ENCODE data around the gene DMP1. TPM values are rescaled to one million over a fixed set of nuclear protein-coding genes. Genes with fewer than 3 reads are reported as not detected.

DMP1 gene
- total and polyA plus RNA-seq, 2 of the 8 experiments (the other 6 are each of a cell fraction or from before 2014, with no cell fraction given): 0.05 to 0.17 TPM

GRCh38 chr4:87624698-87625097 lies 25.4 kb upstream of the DMP1 start:
- H3K79me2 ChIP-seq (ENCODE audit: control insufficient read depth in 1 of 2, insufficient read depth in 2 of 2, low read length in 2 of 2): no peaks in the 10 kb centered on the region
- TF ChIP-seq SIRT6 (IDR thresholded peaks at IDR 0.05; ENCODE audit: low read length) (no peak), CREB1 (IDR thresholded peaks at IDR 0.05) (no peak), SIN3A (conservative IDR thresholded peaks at IDR 0.05 in 1 of 2, IDR thresholded peaks at IDR 0.05 in 1 of 2; ENCODE audit: low read depth in 1 of 2, low read length in 2 of 2) (no peak), TBP (IDR thresholded peaks at IDR 0.05; ENCODE audit: low read depth, low read length) (no peak), CTCF (IDR thresholded peaks at IDR 0.05; ENCODE audit: control extremely low read depth in 1 of 3, insufficient read depth in 1 of 3, low read depth in 1 of 3, low read length in 3 of 3) (no peak), RFX5 (IDR thresholded peaks at IDR 0.05; ENCODE audit: borderline replicate concordance, low read depth, low read length) (no peak), NRF1 (IDR thresholded peaks at IDR 0.05; ENCODE audit: low read depth, low read length) (no peak), GTF2F1 (IDR thresholded peaks at IDR 0.05; ENCODE audit: borderline replicate concordance, low read depth, low read length) (no peak)
- H3K27me3 ChIP-seq (replicated peaks in 1 of 4; ENCODE audit: control insufficient read depth in 3 of 4, extremely low read depth in 1 of 4, insufficient read depth in 3 of 4, low read length in 3 of 4): no peaks in the 10 kb centered on the region
- CTCF ChIA-PET (ENCODE audit: partially characterized antibody): interaction anchor here (0.5 to 1.8 kb wide), 8 partner anchors 12 to 215 kb away, joined by 3 to 6 read pairs (median 3); no protein-coding TSS in a partner anchor
- no peak overlapping the region for H2AFZ ChIP-seq (ENCODE audit: low read length)
- H4K8ac ChIP-seq (ENCODE audit: extremely low read depth, insufficient read depth, low read length): no peak overlapping the region
- H2AK5ac ChIP-seq (ENCODE audit: low read depth, low read length): no peak overlapping the region
- H3K79me1 ChIP-seq (ENCODE audit: low read depth, low read length): no peaks in the 10 kb centered on the region
- POLR2A ChIA-PET (ENCODE audit: partially characterized antibody): no interaction called here
- 85% methylated on average over 2 of the region's 2 CpGs; no CpG with 5 or more reads in 1 of the 2 experiments for WGBS, 2 experiments (ENCODE audit: extremely low coverage in 1 of 2, insufficient coverage in 1 of 2, insufficient read length in 1 of 2, insufficient replicate concordance in 2 of 2, low coverage in 1 of 2, low lambda C conversion rate in 2 of 2, missing lambda C conversion rate in 1 of 2)
- no peak overlapping the region for H2BK20ac ChIP-seq (ENCODE audit: low read length)
- no peak overlapping the region for H3K56ac ChIP-seq (replicated peaks; ENCODE audit: insufficient read length, low read depth, low read length)
- no peaks in the 10 kb centered on the region for H3K23me2 ChIP-seq (ENCODE audit: low read depth, low read length)
- H3K36me3 ChIP-seq (ENCODE audit: control insufficient read depth in 2 of 4, insufficient read depth in 4 of 4, low read length in 3 of 4): no peaks in the 10 kb centered on the region
- no peak overlapping the region for H2BK120ac ChIP-seq (replicated peaks; ENCODE audit: low read depth, low read length)
- no peak overlapping the region for H3K4ac ChIP-seq (replicated peaks; ENCODE audit: insufficient read length, low read depth, low read length)
- H3K27ac ChIP-seq (ENCODE audit: low read depth, low read length): no peak overlapping the region
- H3K4me1 ChIP-seq (replicated peaks in 1 of 4; ENCODE audit: control insufficient read depth in 3 of 4, insufficient read depth in 4 of 4, low read length in 3 of 4): no peaks in the 10 kb centered on the region; a peak in 1 of 7 replicates
- H3K9ac ChIP-seq (replicated peaks in 1 of 4; ENCODE audit: extremely low read depth in 1 of 4, low read depth in 3 of 4, low read length in 3 of 4): no peak overlapping the region
- no peak overlapping the region for H2BK12ac ChIP-seq (ENCODE audit: low read depth, low read length)
- no peak overlapping the region for H2BK5ac ChIP-seq (ENCODE audit: low read depth, low read length)
- FAIRE-seq (no peak), DNase-seq (ENCODE audit: low read depth in 1 of 2, low spot score in 2 of 2) (no peak)
- no peak overlapping the region for H3K4me3 ChIP-seq (ENCODE audit: extremely low read depth in 1 of 4, insufficient read depth in 2 of 4, low read depth in 3 of 4, low read length in 4 of 4)
- H4K20me1 ChIP-seq (replicated peaks in 1 of 2; ENCODE audit: control insufficient read depth in 1 of 2, insufficient read depth in 2 of 2, low read length in 2 of 2): no peaks in the 10 kb centered on the region
- H3K4me2 ChIP-seq (ENCODE audit: insufficient read depth in 1 of 2, low read depth in 2 of 2, low read length in 2 of 2): no peak overlapping the region
- H3K9me3 ChIP-seq (ENCODE audit: insufficient read depth in 2 of 2, low read depth in 1 of 2, low read length in 1 of 2): no peaks in the 10 kb centered on the region
- H4K91ac ChIP-seq (replicated peaks; ENCODE audit: insufficient read length, low read length): no peak overlapping the region
- H2BK15ac ChIP-seq (ENCODE audit: low read length): no peak overlapping the region
- no peak overlapping the region for H4K5ac ChIP-seq (ENCODE audit: insufficient read length, low read depth, low read length)
- no peak overlapping the region for H3K23ac ChIP-seq (ENCODE audit: insufficient read length)
- H3K14ac ChIP-seq (ENCODE audit: insufficient read length): no peak overlapping the region
- H3K18ac ChIP-seq (ENCODE audit: extremely low read depth, low read length): no peak overlapping the region
